Measurements from ENCODE around the gene SCAMP1.

Gene SCAMP1

GRCh38 chr5:78496373-78496772, 136.0 kb downstream of the SCAMP1 start:
- no peak for DNase-seq
- no peaks in the 10 kb centered on the region; the same call in 1 of the 2 replicates for H3K36me3 ChIP-seq
- H3K27me3 ChIP-seq = no peaks in the 10 kb centered on the region
- H3K4me1 ChIP-seq = peaks cover 5% of the 10 kb centered on the region; the same call in 1 of the 2 replicates
- no peak overlapping the region for H3K4me3 ChIP-seq (ENCODE audit: low read depth, low read length)
- no peak for TF ChIP-seq CTCF (IDR thresholded peaks at IDR 0.05; ENCODE audit: low read depth, low read length)
- no peaks in the 10 kb centered on the region for H3K9me3 ChIP-seq

- no peaks in the 10 kb centered on the region; the same call in 1 of the 2 replicates for H3K36me3 ChIP-seq
- H3K9me3 ChIP-seq = no peaks in the 10 kb centered on the region
- no peak overlapping the region for H3K4me3 ChIP-seq (ENCODE audit: low read depth, low read length)
- no peaks in the 10 kb centered on the region for H3K27me3 ChIP-seq
- no peak for TF ChIP-seq CTCF (IDR thresholded peaks at IDR 0.05; ENCODE audit: low read depth, low read length)
- no peak for DNase-seq
- peaks cover 2% of the 10 kb centered on the region; the same call in 1 of the 2 replicates for H3K4me1 ChIP-seq
These were observed 137.4 kb downstream of the SCAMP1 start for GRCh38 chr5:78497573-78498533.

GRCh38 chr5:78499485-78499884, 139.1 kb downstream of the SCAMP1 start:
- Histone ChIP-seq H3K4me1 (peaks cover 10% of the 10 kb centered on the region), H3K9me3 (no peaks in the 10 kb centered on the region), H3K27me3 (no peaks in the 10 kb centered on the region), H3K36me3 (no peaks in the 10 kb centered on the region; the same call in 1 of the 2 replicates), H3K4me3 (ENCODE audit: low read depth, low read length) (no peak overlapping the region)
- TF ChIP-seq CTCF (IDR thresholded peaks at IDR 0.05; ENCODE audit: low read depth, low read length) = no peak
- no peak for DNase-seq

- no peak for TF ChIP-seq CTCF (IDR thresholded peaks at IDR 0.05; ENCODE audit: low read depth, low read length)
- no peaks in the 10 kb centered on the region; the same call in 1 of the 2 replicates for H3K36me3 ChIP-seq
- DNase-seq = no peak
- no peak overlapping the region for H3K4me3 ChIP-seq (ENCODE audit: low read depth, low read length)
- H3K4me1 ChIP-seq = peaks cover 12% of the 10 kb centered on the region
- no peaks in the 10 kb centered on the region for H3K27me3 ChIP-seq
- H3K9me3 ChIP-seq = no peaks in the 10 kb centered on the region
These were observed 139.6 kb downstream of the SCAMP1 start for GRCh38 chr5:78500028-78500427.

- no peak for DNase-seq
- no peak for TF ChIP-seq CTCF (IDR thresholded peaks at IDR 0.05; ENCODE audit: low read depth, low read length)
- H3K9me3 ChIP-seq = no peaks in the 10 kb centered on the region
- H3K36me3 ChIP-seq = no peaks in the 10 kb centered on the region; the same call in 1 of the 2 replicates
- peaks cover 20% of the 10 kb centered on the region for H3K4me1 ChIP-seq
- no peaks in the 10 kb centered on the region for H3K27me3 ChIP-seq
- no peak overlapping the region for H3K4me3 ChIP-seq (ENCODE audit: low read depth, low read length)
These were observed 140.5 kb downstream of the SCAMP1 start for GRCh38 chr5:78500871-78501270.

Data from BE2C (cell line).